Measurements from ENCODE around the gene MALAT1. TPM values are rescaled to one million over a fixed set of nuclear protein-coding genes. Genes with fewer than 3 reads are reported as not detected.

MALAT1 gene
- polyA plus RNA-seq, 4 donors = 386 to 707 (median 624) TPM

GRCh38 chr11:65537620-65538231, 38.9 kb downstream of the MALAT1 start:
- no peak for DNase-seq (ENCODE audit: low read depth in 4 of 4, low spot score in 3 of 4)

DNA sequence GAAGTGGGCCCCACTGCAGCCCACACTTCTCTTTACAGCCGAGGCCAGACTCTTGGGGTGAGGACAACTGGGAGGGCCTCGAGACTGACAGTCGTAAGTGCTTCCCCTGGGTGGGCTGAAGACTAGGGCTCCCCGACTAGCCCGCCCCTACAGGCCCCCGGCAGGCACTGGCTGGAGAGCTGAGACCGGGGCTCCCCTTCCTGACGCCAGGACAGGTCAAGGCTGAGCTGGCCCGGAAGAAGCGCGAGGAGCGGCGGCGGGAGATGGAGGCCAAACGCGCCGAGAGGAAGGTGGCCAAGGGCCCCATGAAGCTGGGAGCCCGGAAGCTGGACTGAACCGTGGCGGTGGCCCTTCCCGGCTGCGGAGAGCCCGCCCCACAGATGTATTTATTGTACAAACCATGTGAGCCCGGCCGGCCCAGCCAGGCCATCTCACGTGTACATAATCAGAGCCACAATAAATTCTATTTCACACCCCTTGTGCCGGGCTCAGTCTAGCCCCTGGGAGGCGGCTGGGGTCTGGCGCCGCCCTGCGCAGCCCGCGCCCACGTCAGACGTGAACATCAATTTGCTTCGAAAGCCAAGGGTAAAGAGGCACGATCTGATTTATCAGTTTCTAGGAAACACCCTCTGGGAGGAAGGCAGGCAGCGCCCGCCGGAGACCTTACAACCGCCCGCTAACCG, 39.5 kb downstream of the MALAT1 start:
- no peak for DNase-seq (ENCODE audit: low read depth in 4 of 4, low spot score in 3 of 4)

GRCh38 chr11:65538915-65539743, 40.3 kb downstream of the MALAT1 start:
- no peak for DNase-seq (ENCODE audit: low read depth in 4 of 4, low spot score in 3 of 4)

DNA sequence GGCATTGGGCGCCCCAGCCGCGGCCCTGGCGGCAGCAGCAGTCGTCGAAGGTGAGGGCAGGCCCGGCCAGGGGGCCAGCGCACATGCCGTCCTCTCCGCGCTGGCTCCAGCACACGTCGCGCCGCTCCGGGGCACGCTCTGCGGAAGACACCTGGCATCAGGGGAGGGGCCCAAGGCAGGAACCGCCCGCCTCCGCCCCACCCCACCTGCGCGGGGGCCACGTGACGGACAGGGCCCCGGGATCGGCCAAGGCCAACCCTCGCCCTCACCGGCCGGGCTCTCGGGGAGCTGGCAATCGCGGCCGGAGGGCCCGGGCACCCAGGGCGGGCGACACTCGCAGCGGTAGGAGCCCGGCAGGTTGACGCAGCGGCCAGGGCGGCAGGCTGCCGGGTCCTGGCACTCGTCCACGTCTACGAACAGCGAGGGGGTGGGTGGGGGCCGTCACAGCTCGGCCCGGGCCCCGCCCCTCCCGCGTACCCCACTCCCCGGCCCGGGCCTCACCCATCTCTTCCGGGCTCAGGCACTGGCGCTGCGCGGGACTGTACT, 41.0 kb downstream of the MALAT1 start:
- DNase-seq (ENCODE audit: low read depth in 4 of 4, low spot score in 3 of 4) = no peak

DNA sequence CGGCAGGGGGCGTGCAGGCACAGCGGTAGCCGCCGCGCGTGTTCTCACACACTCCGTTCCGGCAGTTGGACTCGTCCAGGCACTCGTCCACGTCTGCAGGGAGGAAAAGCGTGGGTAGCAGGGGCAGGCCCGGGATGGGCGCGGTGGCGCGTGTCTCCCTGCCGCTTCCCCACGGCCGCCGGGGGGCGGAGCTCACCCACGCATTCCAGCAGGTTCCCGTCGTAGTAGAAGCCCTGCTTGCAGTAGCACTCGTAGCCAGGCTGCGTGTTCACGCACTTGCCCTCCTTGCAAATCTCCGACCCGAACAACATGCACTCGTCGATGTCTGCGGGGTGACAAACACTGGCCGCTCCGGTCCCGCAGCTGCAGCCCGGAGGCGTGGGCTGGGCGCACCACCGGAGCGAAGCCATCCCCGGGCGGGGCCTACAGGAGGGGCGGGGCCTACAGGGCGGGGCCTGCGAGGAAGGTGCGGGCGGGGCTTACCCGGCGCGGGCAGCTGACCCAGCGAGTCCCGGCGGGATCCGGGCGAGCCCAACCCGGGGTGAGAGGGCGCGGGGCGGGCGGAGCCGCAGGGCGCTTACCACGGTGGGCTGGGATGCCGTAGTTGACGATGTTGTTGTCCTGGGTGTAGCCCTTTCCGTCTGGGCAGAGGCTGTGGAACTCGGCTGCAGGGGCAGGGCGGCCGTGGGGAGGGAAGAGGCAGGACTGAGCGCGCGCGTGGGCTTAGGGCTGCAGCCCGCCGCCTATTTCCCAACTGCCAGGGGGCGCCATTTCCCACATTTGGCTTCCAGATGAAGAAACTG, 41.6 kb downstream of the MALAT1 start:
- DNase-seq (ENCODE audit: low read depth in 4 of 4, low spot score in 3 of 4) = peak in 2 of 4 donors; percentile 64 to 70

GRCh38 chr11:65541093-65541982, 42.5 kb downstream of the MALAT1 start:
- DNase-seq (ENCODE audit: low read depth in 4 of 4, low spot score in 3 of 4) = no peak

- no peak for DNase-seq (ENCODE audit: low read depth in 4 of 4, low spot score in 3 of 4)
Observed at GRCh38 chr11:65542738-65543390, 44.0 kb downstream of the MALAT1 start.

DNA sequence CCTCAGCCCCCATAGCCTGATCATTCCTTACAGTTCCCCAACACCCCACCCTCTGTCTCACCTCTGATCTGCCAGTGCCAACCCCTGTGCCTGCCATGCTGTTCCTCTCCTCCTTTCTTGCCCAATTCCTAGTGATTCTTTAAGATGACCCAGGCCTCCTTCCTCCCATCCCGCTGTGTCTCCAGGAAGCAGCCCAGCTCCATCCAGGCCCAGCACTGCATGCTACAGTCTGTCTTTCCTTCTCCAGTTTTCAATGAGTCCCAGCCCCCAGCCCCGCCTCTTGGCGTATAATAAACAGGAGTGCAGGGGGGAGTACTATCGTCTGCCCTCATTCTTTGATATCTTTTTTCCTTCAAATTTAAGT, 47.0 kb downstream of the MALAT1 start:
- no peak for DNase-seq (ENCODE audit: low read depth in 4 of 4, low spot score in 3 of 4)

DNA sequence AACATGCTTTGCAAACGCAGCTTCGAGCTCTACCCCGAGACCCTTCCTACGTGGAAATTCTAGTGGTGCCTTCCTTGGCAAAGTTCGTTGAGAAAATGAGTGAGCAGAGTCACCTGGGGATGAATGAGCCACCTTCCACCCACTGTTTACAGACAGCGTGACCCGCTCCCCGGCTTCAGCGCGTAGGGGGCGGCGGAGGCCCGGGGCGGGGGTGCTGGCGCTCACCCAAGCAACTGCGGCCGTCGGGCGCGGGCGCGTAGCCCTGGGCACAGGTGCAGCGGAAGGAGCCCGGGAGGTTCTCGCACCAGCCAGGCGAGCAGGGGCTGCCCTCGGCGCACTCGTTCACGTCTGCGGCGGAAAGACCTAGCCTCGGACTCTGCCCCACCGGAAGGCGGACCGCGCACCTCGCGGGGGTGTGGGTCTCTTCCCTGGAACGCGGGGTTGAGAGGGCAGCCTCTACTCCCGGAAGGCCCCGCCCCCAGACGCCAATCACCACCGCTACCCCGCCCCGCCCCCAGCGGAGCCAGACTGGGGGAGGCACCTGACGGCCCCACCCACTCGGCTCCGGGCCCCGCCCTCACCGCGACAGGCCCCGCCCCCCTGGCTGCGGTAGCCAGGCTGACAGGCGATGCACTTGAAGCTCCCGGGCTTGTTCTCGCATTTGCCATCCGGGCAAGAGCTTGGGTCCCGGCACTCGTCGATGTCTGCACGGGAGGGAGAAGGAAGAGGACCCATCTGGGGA, 47.5 kb downstream of the MALAT1 start:
- DNase-seq (ENCODE audit: low read depth in 4 of 4, low spot score in 3 of 4) = no peak

DNA sequence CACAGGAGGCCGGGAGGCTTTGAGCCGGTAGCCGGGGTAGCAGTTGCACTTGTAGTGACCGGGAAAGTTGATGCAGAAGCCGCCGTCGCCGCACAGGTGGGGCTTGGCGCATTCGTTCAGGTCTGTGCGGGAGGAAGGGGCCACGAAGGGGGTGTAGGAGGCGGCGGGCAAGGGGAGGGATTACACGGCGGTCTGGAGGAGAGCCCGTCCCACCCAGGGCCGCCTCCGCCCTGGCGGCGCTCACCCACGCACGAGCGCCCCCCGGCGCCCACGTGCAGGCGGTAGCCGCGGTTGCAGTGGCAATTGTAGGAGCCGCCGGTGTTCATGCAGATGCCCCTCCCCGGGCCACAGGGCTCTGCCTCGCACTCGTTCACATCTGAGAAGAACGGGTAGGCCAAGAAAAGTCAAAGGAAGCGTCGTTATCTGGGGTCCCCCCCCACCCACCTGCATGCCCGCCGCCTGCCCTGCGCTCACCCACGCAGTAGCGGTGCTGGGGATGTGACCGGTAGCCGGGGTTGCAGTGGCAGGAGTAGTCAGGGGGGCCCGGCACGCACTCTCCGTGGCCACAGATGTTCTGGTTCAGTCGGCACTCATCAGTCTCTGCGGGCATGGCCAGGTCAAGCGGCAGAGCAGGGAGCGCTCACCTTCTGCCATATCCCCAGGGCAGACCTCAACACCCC, 48.7 kb downstream of the MALAT1 start:
- no peak for DNase-seq (ENCODE audit: low read depth in 4 of 4, low spot score in 3 of 4)

DNA sequence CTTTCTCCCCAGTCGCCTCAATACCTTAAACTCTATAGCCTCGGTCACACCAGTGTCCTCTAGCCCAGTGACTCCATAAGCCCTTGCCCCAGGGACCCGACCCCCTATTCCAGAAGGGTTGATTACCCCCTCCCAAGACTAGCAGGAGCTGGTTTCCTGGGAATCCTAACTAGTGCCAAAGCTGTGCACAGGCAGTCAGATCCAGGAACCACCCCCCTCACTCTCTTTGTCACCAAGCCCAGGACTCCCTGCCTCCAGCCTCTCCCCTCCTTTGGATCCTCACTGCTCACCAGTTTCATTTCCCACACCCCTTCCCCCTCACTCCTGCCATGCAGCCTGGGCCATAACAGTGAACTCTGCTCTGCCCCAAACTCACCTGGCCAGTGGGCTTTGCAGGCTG, 49.5 kb downstream of the MALAT1 start:
- DNase-seq (ENCODE audit: low read depth in 4 of 4, low spot score in 3 of 4) = no peak

GRCh38 chr11:65549096-65549495, 50.3 kb downstream of the MALAT1 start:
- no peak for DNase-seq (ENCODE audit: low read depth in 4 of 4, low spot score in 3 of 4)

GRCh38 chr11:65551572-65552387, 52.9 kb downstream of the MALAT1 start:
- no peak for DNase-seq (ENCODE audit: low read depth in 4 of 4, low spot score in 3 of 4)

DNA sequence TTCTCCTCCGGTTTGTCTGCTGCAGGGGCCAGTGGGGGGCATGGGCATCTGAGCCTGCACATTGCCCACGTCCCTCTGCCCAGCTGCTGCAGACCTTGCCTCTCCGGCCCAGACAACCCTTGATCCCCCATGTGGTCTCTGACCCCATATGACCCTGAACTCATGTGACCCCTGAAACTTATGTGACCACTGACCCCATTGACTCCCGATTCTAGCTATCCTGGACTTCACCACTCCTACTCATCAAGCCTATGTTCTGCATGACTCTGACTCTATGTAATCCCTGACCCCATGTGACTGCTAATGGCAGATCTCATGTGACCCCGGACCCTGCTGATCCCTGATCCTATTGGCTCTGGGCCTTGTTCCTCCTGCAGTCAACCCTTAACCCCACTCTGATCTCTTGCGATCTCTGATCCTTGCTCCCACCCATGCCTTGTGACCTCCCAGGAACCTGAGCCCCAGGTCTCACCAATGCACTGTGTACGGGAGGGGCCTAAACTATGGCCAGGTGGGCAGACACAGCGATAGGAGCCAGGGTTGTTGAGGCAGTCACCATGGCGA, 53.6 kb downstream of the MALAT1 start:
- DNase-seq (ENCODE audit: low read depth in 4 of 4, low spot score in 3 of 4) = no peak

DNA sequence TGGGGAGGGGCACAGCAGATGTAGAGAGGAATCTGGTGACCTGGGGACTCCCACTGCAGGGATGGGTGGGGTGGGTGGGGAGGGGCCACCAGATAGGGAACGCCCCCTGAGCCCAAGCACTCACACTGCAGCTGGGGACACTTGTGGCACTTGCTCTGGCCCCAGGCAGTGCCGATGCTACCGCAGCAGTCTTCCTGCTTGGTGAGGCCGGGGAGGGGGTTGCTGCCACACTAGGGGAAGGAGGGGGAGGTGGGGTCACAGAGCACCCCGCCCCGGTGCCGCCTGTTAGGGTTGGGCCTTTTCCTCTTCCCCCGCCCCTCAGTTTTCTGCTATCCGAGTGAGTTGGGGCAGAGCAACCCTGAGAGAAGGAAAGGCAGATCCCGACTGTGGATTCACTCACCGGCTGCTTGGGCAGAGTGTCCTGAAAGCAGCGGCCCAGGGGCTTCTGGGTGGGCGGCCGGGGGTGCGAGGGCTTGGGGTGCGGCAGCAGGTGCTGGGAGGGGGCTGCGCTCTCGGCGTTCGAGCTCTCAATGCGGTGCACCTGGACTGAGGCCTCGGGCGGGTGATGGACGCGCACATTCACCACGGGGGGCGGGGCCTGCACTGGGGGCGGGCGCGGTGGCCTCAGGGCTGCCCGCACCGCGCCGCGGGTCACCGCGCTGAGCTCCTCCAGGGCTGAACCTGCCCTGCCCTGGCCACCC, 54.6 kb downstream of the MALAT1 start:
- DNase-seq (ENCODE audit: low read depth in 4 of 4, low spot score in 3 of 4) = no peak
